ENCODE results near the gene C1QL2.

Gene C1QL2

DNA sequence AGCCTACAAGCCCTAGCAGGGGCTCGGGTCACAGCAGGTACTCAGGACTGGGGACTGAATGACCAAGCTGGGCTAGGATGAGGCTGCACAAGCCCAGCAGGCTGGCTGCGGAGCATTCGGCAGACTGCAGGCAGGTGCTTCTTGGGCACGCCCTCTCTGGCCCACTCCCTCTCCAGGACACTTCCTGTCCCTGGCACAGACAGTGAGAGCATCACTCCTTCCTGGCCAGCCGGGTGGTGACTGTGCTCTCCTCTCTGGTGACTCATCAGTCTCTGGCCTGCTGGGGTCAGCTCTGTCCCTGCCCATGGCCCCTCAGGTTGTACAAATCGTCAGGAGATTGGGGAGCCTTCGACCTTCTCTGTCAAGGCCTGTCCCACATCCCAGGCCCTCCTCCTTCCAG, 22.5 kb downstream of the C1QL2 start:
- DNase-seq = no peak

DNA sequence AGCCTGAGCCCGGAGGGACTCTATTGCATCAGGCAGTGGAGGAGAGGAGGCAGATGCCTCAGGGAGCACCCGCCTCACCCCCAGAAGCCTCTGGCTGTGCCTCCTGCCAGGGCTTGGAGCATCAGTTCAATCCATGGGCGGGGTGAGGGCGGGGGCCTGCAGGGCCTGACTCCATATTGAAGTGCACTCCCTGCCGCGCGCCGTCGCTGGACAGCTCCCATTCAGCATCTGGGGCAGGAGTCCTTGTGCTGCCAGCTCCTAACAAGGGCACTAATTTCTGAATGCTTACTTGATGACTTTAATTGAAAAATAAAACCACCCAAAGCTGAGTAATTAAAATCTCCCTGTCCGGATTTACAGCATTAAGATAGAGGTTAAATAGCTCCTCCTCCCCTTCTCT, 23.8 kb downstream of the C1QL2 start:
- no peak for DNase-seq

DNA sequence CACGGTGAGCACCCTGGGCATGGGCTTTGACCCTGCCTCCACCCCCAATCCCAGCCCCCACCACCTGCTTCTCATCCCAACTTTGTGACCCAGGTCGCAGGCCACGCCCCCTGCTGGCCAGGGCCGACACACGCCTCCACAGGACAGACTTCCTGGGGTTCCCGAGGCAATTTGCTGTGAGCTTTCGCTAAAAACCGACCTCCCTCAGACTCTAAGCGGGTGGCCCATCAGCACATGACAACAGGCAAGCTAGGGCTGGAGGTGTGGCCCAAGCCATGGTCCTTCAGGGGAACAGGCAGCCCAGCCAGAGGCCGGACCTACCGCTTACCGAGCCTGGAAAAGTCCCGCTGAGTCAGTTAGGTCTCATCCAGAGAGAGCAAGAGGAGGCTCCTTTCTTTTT, 31.9 kb downstream of the C1QL2 start:
- no peak for DNase-seq

DNA sequence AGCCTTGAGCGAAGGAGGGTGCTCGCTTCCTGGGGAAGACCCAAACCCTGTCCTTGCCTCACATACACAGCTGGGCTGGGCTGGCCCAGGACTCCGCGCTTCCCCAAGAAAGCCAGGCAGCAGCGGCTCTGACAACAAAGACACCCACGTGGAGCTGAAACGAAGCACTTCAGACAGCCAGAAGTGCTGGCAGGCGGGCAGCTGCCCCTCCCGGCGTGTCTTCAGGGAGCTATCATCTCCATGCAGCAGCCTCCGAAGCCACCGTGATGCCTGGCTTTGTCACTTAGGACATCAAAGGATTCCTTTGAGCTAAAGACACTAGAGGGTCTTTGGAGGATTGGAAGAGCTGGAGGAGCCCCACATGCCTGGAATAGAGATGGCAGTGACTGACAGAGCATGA, 35.2 kb downstream of the C1QL2 start:
- DNase-seq = no peak

DNA sequence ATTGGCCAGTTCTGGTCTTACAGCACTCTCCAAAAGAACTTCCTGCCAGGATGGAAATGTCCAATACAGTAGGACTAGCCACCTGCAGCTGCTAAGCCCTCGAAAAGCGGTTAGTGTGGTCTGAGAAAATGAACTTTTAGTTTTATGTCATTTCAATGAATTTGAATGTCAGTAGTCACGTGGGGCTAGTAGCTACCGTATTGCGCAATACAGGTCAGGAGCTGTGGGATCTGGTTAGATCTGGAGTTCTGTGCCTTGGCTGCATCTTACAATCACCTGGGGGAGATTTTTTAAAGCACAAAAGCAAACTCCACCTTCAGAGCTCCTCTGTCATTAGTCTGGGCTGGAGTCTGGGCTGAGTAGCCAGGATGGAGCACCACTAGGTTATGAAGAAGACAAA, 35.9 kb downstream of the C1QL2 start:
- DNase-seq = no peak

DNA sequence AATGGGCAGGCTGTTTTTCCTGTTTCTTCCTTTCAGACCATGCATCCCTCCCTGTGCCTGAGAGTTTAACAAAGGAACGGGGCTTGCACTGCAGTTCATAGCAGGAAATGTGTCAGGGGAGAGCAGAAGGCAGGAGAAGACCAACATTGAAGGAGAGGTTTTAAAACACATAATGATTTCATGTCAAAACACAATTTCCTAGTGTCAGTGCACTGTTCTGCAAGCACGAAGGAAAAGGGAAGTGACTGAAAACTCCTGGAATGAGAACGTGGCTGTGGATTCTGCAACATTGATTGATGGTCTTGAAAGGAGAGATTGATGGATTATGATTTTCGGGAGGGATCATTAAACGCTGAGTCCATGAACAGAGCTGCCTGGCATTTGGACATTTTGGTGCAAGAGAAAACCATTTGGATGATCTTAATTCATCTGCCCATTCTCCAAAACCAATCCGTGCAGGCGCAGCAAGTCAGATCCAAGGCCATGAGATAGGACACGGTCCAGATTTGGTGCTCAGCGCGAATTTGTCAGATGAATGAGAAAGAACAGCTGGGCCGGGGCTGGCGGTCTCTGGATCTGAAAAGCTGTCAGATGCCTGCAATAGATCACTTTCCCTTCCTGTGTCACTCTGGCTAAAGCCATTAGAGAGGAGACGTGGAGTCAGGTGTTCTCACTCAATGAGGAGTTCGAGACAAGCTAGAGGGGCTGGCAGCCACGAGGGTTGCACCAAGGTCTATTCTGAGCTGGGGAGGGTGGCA, 38.4 kb downstream of the C1QL2 start:
- DNase-seq = no peak

DNA sequence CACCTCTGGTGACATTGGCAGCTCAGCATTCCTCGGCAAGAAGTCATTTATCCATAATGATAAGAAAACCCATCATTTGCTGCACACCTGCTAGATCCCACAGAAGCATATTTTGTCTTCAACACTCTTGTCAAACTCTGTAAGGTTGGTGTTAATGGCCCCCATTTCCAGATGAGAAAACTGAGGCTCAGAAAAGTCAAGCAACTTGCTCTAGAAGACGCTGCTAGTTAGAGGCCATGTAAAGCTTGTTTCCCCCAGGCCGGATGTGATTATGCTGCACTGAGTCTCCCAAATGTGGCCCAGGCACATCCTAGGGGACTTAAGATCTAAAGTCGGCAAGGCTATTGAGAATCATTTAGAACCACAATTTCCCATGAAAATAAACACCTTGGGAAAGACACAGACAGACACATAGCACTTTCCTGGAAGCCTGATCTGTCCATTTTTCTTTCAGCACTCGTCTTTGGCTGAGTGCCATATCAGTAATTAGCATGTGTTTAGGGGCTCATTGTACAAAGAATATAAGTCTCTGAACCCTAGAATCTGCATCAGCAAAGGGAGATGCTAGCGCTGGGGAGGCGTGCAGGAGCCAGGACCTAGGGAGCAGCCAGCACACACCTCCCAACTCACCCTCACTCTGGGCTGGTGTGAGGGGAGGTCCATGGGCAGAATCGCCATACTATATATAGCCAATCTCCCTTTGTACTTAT, 39.3 kb downstream of the C1QL2 start:
- DNase-seq = no peak

DNA sequence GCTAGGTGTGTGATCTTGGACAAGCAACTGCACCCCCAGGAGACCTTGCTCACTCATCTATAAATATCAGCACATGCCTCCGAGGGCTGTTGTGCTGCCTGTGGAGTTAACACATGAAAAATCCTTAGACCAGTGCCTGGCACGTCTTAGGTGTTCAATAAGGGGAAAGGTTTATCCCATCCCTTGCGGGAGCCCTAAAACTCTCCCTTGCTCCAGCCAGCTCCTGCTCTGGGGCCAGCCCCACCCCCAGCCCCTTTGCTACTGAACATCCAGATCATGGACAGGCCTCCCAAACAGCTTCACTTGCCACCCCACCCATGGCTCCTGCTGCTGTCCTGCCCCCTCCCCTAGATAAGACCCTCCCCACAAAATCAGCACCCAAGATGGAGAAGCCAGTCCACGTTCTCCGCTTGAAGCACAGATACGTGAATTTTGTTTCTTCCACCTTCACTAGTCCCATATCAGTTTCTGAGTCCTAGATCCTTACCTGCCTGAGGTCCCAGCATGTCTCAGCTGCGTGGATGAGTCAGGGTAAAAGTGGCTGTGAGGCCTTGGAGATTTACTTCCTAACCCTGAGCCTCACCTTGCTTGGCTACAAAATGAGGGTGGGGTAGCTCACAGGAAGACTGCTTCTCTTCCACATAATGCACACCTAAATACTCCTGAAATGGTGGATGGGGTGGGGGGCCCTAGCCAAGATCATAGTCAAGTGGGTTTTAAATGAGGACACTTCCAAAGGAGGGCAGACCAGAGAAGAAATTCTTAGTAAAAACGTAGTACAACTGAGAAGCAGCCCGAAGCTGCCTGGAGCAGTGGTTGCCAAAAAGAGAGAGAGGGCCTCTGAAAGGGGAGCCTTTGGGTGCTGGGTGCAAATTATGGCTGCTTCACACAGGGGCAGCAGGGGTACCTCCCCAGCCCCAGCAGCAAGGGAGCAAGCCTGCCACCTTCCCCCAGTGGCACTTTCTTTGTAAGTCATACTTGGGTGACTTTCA, 40.4 kb downstream of the C1QL2 start:
- no peak for DNase-seq

DNA sequence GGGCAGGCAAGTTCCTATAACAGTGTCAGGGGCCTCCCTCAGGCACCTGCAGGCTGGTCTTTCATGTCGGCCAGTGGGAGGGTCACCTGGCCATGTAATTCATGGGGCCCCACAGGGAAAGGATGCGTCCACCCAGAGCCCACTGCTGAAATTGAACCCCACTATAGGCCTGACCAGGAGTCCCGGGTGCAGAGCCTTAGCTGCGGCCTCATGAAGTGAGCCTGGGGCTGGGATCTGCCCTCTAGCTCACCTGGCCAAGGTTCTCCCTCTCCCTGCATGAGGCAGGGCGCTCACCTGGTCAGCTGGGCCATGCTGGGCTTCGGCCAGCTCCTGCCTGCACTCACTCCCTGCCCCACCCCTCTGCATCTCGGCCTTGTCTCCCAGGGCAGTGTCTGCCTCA, 41.1 kb downstream of the C1QL2 start:
- no peak for DNase-seq

DNA sequence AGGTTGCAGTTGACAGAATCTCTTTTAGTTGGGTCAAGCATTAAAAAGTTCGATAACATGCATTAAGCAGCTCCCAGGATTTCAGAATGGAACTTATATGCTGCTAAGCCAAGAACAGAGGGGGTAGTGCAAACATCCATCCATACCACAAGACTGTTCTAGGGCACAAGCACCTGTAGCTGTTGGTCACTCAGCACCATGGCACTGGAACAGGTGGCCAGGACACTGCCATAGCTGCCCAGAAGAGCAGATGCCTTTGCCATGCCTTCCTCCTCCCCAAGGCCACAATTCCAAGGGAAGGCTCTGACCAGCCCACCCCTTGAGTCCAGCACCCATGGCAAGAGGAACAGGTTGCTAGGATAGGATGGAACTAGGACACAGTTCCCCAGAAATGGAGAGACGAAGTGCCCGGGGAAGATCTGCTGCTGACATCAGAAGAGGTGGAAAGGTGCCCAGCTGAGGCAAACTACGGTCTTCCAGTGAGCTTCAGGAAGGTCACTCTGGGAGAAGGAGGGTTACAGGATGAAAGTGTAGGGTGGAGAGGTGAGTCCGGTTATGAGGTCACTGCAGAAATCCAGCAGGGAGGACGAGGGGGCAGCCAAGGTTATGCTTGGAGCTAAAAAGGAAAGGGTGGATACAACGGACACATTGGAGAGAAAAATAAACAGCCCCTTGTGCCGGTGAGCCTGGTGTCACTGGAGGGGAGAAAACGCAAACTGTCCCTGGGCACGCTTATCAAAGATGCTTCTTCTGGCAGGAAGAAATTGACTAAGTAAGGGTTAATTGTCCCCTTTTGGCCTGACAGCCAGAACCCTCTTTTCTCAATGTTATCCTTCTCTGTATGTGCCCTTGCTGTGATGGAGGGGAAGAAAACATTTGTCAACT, 41.9 kb downstream of the C1QL2 start:
- DNase-seq = no peak

DNA sequence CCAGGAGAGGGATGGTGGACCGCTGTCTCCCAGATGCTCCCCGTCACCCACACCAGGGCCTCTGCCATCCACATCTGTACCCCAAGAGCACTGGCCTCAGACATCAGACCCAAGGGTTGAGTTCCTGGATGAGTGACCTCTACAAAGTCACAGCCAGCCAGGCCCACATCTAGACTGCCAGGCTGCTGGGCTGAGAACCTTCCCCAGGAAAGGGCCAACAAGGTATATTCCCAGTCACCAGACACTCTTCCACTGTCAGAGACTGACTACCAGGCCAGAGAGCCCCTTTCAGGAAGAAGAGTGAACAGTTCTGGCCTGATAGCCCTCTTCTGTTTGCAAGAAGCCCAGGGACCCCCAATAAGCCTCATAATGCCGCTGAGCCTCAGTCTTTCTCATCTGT, 44.3 kb downstream of the C1QL2 start:
- no peak for DNase-seq

DNA sequence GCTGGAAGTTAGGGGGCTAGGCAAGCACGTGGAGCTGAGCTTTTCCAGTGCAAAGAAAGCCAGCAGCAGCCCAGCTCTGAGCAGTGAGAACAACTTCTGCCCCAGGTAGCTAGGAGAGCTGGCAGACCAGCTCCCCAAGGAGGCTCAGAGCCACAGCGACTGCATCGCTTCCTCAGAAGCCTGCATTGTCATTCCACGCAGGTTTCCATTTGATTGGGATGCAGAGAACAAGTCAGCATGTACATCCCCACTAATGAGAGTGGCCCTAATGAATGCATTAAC, 45.1 kb downstream of the C1QL2 start:
- DNase-seq = no peak

DNA sequence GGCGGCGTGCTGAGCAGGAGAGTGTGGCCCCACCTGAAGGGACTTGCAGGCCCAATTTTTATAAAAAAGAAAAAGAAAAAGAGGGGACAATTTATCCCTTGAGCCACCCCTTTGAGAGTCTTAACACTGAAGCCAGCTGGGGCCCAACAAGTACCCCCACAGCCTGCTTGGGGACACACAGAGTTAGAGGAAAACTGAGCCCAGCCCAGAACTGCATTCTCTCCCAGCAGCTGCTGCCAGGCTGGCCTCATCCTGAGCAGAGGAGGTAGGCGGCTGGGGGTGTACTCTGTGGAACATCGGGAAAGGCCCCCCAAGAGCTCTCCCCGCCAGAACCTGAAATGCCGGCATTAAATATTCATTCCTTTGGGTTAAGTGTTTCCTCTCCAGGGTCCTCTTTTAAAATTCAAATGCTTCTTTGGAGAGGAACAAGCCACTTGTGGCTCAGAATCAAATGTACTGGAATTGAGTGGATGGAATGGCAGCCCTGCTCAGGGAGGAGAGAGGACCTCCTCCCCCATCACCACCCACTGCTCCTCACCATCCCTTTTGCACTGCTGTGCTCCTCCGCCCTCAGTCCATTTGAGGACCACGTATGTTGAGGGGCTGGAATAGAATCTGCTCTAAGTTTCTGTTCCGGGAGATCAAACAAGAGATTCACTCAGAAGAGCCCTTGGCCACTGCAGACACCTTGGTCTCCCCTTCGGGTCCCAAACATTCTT, 45.6 kb downstream of the C1QL2 start:
- DNase-seq = no peak

DNA sequence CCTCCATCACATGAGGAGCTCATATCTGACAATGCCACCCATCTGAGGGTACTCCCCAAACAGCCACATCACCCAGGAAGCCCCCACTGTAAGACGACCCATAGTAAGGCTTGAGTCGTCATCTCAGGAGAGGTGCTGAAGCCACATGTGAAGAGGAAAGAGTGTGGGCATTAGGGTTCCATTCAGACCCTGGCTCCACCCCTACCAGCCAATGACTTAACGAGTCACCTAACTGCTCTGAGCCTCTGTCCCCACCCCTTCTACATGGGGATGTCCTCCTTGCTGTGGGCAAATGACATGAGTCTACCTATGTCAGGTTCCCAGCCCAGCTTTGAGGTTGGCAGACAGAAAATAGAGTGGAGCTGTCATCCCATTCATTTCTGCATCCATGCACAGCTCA, 46.3 kb downstream of the C1QL2 start:
- no peak for DNase-seq

DNA sequence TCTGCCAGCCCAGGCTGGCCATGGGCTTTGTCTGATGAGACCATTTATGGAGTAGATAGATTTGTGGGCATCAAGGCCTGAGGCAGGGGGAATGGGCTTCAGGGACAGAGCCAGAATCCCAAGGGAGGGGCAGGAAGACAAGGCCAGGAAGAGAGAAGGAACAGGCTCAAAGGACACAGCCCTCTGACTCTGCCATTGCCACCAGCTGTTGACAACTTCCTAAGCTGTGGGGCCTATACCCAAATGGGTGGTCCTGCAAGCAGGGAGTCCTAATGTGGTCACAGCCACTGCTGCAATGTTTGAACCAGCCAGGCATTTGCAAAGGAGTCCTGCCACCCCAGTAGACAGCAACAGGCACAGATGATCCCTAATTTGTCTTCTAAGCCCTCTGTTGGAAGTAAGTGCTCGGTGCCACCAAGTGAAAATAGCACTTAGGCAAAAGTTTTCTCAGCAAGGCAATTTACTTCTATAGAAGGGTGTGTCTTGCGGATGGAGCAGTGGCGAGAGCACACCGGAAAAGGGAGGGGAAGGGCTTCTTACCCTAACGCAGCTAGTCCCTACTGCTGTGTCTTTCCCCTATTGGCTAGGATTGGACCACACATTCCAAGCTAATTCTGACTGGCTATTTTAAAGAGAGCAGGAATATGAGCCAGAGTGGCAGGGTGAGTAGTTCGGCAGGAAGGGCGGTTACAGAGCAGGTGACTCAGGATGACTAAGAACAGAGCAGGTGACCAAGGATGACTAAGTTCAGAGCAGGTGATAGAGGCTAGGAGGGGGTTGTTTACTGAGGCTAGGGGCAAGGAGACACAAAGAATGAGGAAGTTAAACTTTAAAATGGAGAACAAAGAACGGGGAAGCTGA, 47.2 kb downstream of the C1QL2 start:
- no peak for DNase-seq

DNA sequence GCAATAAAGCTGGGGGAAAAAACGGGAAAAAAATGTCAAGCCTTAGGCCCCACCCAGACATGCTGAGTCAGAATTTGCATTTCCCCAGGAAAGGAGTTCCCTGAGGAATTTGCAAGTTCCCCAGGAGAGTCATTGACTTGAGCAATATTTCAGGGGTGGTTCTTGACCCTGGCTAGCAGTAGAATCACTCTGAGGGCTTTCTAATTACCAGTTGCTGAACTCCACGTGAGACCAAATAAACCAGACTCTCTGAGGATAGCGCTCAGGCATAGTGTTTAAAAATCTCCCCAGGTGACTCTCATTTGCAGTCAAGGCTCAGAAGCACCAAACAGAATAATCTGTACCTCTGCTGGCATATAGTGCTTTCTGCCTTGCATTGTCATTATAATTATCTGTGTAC, 48.7 kb downstream of the C1QL2 start:
- no peak for DNase-seq

DNA sequence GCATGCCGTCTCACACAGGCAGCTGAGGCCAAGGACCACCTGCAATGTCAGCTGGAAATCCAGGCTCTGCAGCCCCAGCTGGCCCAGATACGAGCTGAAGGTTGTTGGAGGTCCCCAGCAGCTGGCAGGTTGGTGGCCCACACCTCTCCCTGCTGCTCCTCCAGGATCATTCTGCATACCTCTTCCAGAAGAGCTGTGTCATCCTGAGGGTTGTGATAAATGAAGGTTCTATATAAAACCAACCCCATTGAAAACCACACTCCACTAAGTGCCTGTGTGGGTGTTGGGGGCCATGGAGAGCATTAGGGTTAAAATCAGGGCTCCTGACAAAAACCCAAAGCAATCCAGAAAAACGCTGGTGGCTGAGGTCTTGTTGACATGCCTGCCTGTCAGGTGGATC, 50.4 kb downstream of the C1QL2 start:
- DNase-seq = no peak

DNA sequence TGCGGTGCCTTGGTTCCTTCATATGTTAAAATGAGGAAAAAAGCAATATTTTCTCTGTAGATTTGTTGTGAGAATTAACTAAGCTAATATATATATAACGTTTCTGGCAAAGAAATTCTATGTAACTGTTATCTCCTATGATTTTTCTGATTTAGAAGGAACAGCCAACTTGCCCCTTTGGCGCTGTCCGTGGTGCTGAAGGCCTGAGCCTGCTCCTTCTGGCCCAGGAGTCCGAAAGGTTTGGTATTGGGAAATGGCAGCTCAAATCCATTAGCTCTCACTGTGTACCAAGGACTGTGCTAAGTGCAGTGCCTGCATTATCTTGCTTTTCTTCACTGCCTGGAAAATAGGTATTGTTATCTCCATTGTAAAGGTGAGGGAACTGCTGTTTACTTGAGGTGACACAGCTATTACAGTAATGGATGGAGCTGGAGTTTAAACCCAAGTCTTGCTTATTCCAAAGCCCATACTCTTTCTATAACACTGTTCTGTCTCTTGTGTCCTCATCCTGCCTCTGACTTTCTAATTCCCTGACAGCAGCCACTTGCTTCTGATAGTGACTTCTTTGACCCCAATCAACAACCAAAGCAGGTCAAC, 52.2 kb downstream of the C1QL2 start:
- DNase-seq = no peak
